Breast epithelium (tissue), 4 donors: Measurements from ENCODE around the gene MYCN. TPM values are rescaled to one million over a fixed set of nuclear protein-coding genes. Genes with fewer than 3 reads are reported as not detected.
A peak's percentile ranks its signal among the peaks of the same experiment; 100 is the strongest.

Experiments
- DNase-seq, 2 donors: peaks; one replicate each; pipeline ENCODE4 v3.0.0-alpha.2; 2019; ENCODE audit warnings: low spot score in 2 of 2
- H3K27ac ChIP-seq, 2 donors: fragments of 200-600 bp; sonication (generic) in 1 of 2; one replicate each; pipeline ENCODE4 v1.5.1; 2016 to 2019; ENCODE audit warnings: mild to moderate bottlenecking in 1 of 2
- H3K27me3 ChIP-seq, 2 donors: fragments of 200-600 bp; sonication (generic) in 1 of 2; one replicate each; pipeline versions ENCODE4 v1.5.1 to v1.6.0; 2017 to 2019; ENCODE audit warnings: control low read depth in 1 of 2, mild to moderate bottlenecking in 1 of 2
- H3K36me3 ChIP-seq: fragments of 200-600 bp; one replicate; pipeline ENCODE4 v1.5.1; 2019
- H3K4me1 ChIP-seq, 2 donors: fragments of 200-600 bp; sonication (generic); one replicate each; pipeline ENCODE4 v1.5.1; 2016 to 2019; ENCODE audit warnings: control low read depth in 1 of 2
- H3K4me3 ChIP-seq, 3 donors: fragments of 200-600 bp; sonication (generic); 1 replicate in 2 of 3; 2 replicates in 1 of 3; pipeline ENCODE4 v1.5.1; 2016 to 2019; ENCODE audit warnings: mild to moderate bottlenecking in 3 of 3, moderate library complexity in 2 of 3
- H3K9me3 ChIP-seq, 2 donors: fragments of 200-600 bp; sonication (generic) in 1 of 2; one replicate each; pipeline ENCODE4 v1.5.1; 2016 to 2019; ENCODE audit warnings: control low read depth in 1 of 2
- POLR2A ChIP-seq: fragments of 450-650 bp; IDR thresholded peaks from one replicate; pipeline ENCODE4 v1.6.1; 2016; ENCODE audit warnings: antibody characterized with exemption, mild to moderate bottlenecking, moderate library complexity
- POLR2AphosphoS5 ChIP-seq, 3 donors: sonication (generic); formaldehyde crosslinking; IDR thresholded peaks; one replicate each; pipeline ENCODE4 v1.6.1; 2017; ENCODE audit warnings: antibody characterized with exemption in 3 of 3
- intact Hi-C: fragments of 100-400 bp; cut with DNase I; formaldehyde crosslinking; loops from one replicate; pipeline ENCODE4 v1.15.1; 2023; ENCODE audit warnings: low total_unique reads
- total RNA-seq, 3 donors: library from RNA; depleted of rRNA; stranded (reverse); fragments of >200 nt; gene quantifications; one replicate each; pipeline ENCODE4 v1.1.0, GENCODE V29; 2016
- TF ChIP-seq, protein P1 (sequence below), 3 donors: fragments of 450-650 bp; IDR thresholded peaks; one replicate each; pipeline ENCODE4 v1.5.1; 2016 to 2017; ENCODE audit warnings: antibody characterized with exemption in 3 of 3, mild to moderate bottlenecking in 3 of 3, moderate library complexity in 3 of 3

Gene MYCN
- under 1 TPM; 0.32 to 0.98 (median 0.59) TPM for total RNA-seq

DNA sequence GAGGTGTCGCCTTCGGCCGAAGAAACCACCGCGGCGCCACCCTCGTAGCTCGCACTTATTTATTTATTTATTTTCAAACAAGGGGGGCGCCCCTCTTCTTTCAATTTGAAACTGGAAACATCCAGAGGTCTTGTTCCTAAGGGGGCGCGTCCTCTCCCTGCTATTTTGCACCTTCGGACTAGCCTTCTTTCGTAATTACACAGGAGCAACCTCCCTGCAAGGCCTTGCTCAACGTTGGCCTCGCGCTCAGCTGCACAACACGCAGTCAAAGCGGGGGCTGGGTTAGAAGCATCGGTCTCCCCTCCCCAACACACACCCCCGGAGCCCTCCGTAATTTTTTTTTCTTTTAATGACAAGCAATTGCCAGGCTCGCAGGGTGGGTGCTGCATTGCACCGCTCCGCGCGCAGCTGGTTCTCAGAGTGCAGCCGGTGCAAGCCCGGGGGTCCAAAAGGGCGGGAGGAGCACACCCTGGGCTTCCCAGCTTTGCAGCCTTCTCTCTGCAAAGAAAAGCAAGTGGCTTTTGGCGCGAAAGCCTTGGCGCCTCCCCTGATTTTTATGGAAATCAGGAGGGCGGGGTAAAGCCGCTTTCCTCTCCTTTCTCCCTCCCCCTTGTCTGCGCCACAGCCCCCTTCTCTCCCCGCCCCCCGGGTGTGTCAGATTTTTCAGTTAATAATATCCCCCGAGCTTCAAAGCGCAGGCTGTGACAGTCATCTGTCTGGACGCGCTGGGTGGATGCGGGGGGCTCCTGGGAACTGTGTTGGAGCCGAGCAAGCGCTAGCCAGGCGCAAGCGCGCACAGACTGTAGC lies at the start of gene MYCN:
MYCN (plus strand) TSS at position 697 of the 807 bp plus-strand sequence. CDS start 1,515 bp downstream, outside the sequence.
- Histone ChIP-seq H3K36me3 (no peaks in the 10 kb centered on the region), H3K9me3 (no peaks in the 10 kb centered on the region), H3K4me3 (peak within 1 kb of the TSS; percentile 43 to 79 (median 54)), H3K4me1 (peaks cover 3 to 20% of the 10 kb centered on the region in 2 donors), H3K27me3 (peaks cover 3 to 32% of the 10 kb centered on the region in 2 donors), H3K27ac (no peak within 1 kb of the TSS)
- TF ChIP-seq POLR2AphosphoS5 (IDR thresholded peaks at IDR 0.05): no peak
- TF ChIP-seq, protein P1, sequence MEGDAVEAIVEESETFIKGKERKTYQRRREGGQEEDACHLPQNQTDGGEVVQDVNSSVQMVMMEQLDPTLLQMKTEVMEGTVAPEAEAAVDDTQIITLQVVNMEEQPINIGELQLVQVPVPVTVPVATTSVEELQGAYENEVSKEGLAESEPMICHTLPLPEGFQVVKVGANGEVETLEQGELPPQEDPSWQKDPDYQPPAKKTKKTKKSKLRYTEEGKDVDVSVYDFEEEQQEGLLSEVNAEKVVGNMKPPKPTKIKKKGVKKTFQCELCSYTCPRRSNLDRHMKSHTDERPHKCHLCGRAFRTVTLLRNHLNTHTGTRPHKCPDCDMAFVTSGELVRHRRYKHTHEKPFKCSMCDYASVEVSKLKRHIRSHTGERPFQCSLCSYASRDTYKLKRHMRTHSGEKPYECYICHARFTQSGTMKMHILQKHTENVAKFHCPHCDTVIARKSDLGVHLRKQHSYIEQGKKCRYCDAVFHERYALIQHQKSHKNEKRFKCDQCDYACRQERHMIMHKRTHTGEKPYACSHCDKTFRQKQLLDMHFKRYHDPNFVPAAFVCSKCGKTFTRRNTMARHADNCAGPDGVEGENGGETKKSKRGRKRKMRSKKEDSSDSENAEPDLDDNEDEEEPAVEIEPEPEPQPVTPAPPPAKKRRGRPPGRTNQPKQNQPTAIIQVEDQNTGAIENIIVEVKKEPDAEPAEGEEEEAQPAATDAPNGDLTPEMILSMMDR (IDR thresholded peaks at IDR 0.05): peak in 1 of 3 donors; percentile 63
- DNase-seq: peak; percentile 34 to 63
- intact Hi-C loops: loop anchor here (10.0 kb wide), 1 partner anchor 795 kb away; no protein-coding TSS in a partner anchor

DNA sequence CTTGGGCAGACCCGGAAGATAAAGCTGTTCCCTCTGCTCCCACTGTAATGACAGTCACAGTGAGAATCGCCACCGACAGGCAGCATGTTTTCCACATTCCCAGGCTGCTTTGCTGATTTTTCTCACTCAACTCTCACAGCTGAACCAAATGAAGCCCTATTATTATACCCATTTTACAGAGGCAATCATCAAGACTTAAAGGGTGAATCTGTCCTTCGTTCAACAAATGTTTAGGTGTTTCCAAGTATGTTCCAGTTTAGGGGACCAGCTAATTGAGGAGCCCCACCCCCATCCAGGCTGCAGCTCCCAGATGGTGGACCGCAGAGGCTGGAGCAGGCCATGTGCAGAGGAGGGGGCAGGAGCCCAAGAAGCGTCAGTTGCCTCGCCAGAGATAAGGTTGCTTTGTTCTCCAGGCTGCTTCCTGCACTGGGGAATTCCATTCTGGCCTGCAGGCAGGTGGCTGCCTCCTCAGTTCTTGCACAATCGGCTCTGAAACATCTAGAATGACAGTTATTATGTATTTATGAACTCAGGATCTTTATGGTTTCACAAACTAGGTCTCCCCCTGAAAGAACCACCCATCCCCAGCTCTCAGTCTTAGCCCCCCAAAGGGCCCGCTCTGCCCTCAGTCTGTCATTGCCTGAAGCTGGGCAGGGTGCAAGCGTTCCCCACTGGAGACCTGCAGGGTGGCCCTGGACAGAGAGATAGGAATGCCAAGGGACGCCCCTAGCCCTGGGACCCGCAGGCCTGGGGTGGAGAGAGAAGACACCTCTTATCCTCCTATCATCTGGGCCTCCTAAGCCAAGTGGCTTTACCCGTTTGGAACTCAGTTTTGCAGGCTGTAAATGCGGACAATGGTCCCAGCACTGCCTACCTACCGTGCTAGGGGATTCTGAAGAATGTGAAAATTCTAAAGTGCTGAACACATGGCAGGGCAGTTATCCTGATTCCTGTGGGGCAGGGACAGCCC lies 49.1 kb upstream of the MYCN start:
- Histone ChIP-seq H3K4me1 (no peaks in the 10 kb centered on the region), H3K27me3 (no peaks in the 10 kb centered on the region), H3K36me3 (no peaks in the 10 kb centered on the region), H3K9me3 (no peaks in the 10 kb centered on the region), H3K27ac (peak overlapping the region in 1 of 2 donors; percentile 58), H3K4me3 (no peak overlapping the region)
- DNase-seq: peak in 1 of 2 donors; percentile 34
- intact Hi-C loops: no loop called here
- TF ChIP-seq POLR2AphosphoS5 (IDR thresholded peaks at IDR 0.05) (no peak), POLR2A (no peak)
- TF ChIP-seq, protein P1 (IDR thresholded peaks at IDR 0.05): no peak

DNA sequence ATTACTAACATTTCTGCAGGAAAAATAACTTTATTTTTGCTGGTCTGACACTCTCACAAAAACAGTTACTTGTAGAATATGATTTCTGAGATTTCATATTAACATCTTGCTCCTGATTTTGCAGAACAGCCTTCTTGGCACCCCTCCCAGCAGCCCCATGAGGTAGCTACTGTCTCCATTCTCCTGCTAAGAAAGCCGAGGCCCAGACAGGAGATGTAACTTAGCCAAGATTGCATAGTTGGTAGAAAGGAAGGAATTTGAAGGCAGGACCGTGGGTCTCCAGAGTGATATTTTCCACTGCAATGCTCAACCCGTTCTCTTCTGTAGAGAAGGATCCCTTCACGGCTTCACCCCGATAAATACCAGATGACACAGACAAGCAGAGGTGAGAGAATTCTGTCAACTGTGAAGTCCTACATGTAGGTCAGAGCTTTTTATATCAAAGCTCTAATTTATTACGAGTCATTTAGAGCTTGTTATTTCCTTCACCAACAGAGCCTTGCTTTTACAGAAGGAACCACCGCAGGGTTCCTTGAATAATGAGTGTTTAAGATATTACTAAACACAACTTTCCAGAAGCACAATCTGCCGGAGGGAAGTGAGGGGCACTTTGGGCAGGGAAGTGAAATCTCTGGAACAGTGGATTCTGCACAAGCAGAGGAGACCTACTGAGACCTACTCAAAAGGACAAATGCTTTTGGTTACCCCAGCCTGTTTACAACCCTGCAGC lies 48.0 kb upstream of the MYCN start:
- intact Hi-C loops: no loop called here
- Histone ChIP-seq H3K36me3 (no peaks in the 10 kb centered on the region), H3K27ac (peak overlapping the region in 1 of 2 donors; percentile 30), H3K4me3 (no peak overlapping the region), H3K9me3 (peaks cover 0 to under 1% of the 10 kb centered on the region in 2 donors), H3K4me1 (no peaks in the 10 kb centered on the region), H3K27me3 (no peaks in the 10 kb centered on the region)
- TF ChIP-seq POLR2A (no peak), POLR2AphosphoS5 (IDR thresholded peaks at IDR 0.05) (no peak)
- TF ChIP-seq, protein P1 (IDR thresholded peaks at IDR 0.05): no peak
- no peak for DNase-seq

DNA sequence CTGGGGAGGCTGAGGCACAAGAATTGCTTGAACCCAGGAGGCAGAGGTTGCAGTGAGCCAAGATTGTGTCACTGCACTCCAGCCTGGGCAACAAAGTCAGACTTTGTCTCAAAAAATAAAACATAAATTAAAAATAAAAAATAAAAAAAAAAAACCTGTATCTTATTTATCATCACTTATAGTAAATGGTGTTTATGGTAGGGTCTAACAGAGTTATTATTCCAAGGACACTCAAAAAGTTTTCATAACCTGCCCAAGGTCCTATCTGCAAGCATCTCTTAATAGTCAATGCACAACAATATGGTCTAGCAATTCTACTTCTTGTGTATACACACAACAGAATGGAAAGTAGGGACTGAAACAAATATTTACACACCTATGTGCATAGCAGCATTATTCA lies 47.3 kb upstream of the MYCN start:
- Histone ChIP-seq H3K36me3 (no peaks in the 10 kb centered on the region), H3K4me3 (no peak overlapping the region), H3K4me1 (no peaks in the 10 kb centered on the region), H3K27me3 (no peaks in the 10 kb centered on the region), H3K27ac (no peak overlapping the region), H3K9me3 (peaks cover 7 to 9% of the 10 kb centered on the region in 2 donors)
- TF ChIP-seq, protein P1 (IDR thresholded peaks at IDR 0.05): no peak
- TF ChIP-seq POLR2A (no peak), POLR2AphosphoS5 (IDR thresholded peaks at IDR 0.05) (no peak)
- no peak for DNase-seq
- intact Hi-C loops: no loop called here
